H9 (cell line): Measurements from ENCODE around the gene ATP1A4. TPM values are rescaled to one million over a fixed set of nuclear protein-coding genes. Genes with fewer than 3 reads are reported as not detected.

Experiments used
- DNase-seq: peaks from one replicate; pipeline ENCODE4 v3.0.0-alpha.2; 2017
- H2AFZ ChIP-seq: one replicate; pipeline ENCODE4 v1.6.1; 2013; ENCODE audit warnings: mild to moderate bottlenecking, low read length, control low read depth, moderate library complexity
- H2AK5ac ChIP-seq: 2 replicates; pipeline ENCODE4 v1.6.1; 2013; ENCODE audit warnings: low read length, control low read depth, mixed read lengths; ENCODE audit not compliant: insufficient read length
- H2BK120ac ChIP-seq: one replicate; pipeline ENCODE4 v1.6.1; 2013; ENCODE audit warnings: low read depth, mild to moderate bottlenecking, low read length, control low read depth, inconsistent platforms; ENCODE audit not compliant: poor library complexity, severe bottlenecking
- H2BK12ac ChIP-seq: 2 replicates; pipeline ENCODE4 v1.6.1; 2013; ENCODE audit warnings: low read length, control low read depth, mixed read lengths, low read depth; ENCODE audit not compliant: insufficient read length
- H2BK15ac ChIP-seq: 2 replicates; pipeline ENCODE4 v1.6.1; 2013; ENCODE audit warnings: low read depth, low read length, control low read depth
- H2BK20ac ChIP-seq: one replicate; pipeline ENCODE4 v1.6.1; 2013; ENCODE audit warnings: low read depth, mild to moderate bottlenecking, low read length, control low read depth, inconsistent platforms; ENCODE audit not compliant: poor library complexity, severe bottlenecking
- H2BK5ac ChIP-seq: 2 replicates; pipeline ENCODE4 v1.6.1; 2013; ENCODE audit warnings: low read length, control low read depth, mixed read lengths; ENCODE audit not compliant: insufficient read length
- H3K14ac ChIP-seq: 2 replicates; pipeline ENCODE4 v1.6.1; 2013; ENCODE audit warnings: low read length, control low read depth; ENCODE audit not compliant: insufficient read depth
- H3K18ac ChIP-seq: 2 replicates; pipeline ENCODE4 v1.6.1; 2013; ENCODE audit warnings: low read depth, mild to moderate bottlenecking, mixed read lengths, low read length, control low read depth; ENCODE audit not compliant: insufficient read length
- H3K23ac ChIP-seq: 2 replicates; pipeline ENCODE4 v1.6.1; 2013; ENCODE audit warnings: low read length, control low read depth, mixed read lengths, low read depth; ENCODE audit not compliant: insufficient read length
- H3K23me2 ChIP-seq: 2 replicates; pipeline ENCODE4 v1.6.1; 2013; ENCODE audit warnings: low read depth, mild to moderate bottlenecking, mixed read lengths, low read length, control low read depth; ENCODE audit not compliant: insufficient read length, poor library complexity, severe bottlenecking
- H3K27ac ChIP-seq: 2 replicates; pipeline ENCODE4 v1.5.1; 2013; ENCODE audit warnings: low read length, control low read depth, mixed read lengths, low read depth; ENCODE audit not compliant: insufficient read length
- H3K27me3 ChIP-seq: 2 replicates; pipeline ENCODE4 v1.6.1; 2013; ENCODE audit warnings: low read length, control low read depth, inconsistent platforms; ENCODE audit not compliant: insufficient read depth
- H3K4ac ChIP-seq: 2 replicates; pipeline ENCODE4 v1.6.1; 2013; ENCODE audit warnings: low read depth, mild to moderate bottlenecking, control low read depth, inconsistent platforms, low read length, moderate library complexity
- H3K4me1 ChIP-seq: 2 replicates; pipeline ENCODE4 v1.6.1; 2013; ENCODE audit warnings: low read length, control low read depth, inconsistent platforms; ENCODE audit not compliant: insufficient read depth
- H3K4me2 ChIP-seq: 2 replicates; pipeline ENCODE4 v1.6.1; 2013; ENCODE audit warnings: low read length, control low read depth, mixed read lengths; ENCODE audit not compliant: insufficient read length, insufficient read depth
- H3K56ac ChIP-seq: 2 replicates; pipeline ENCODE4 v1.6.1; 2013; ENCODE audit warnings: low read depth, mild to moderate bottlenecking, mixed read lengths, low read length, control low read depth; ENCODE audit not compliant: insufficient read length
- H3K79me1 ChIP-seq: 2 replicates; pipeline ENCODE4 v1.6.1; 2013; ENCODE audit warnings: low read depth, mild to moderate bottlenecking, moderate library complexity, low read length, control low read depth, inconsistent platforms; ENCODE audit not compliant: insufficient read depth, poor library complexity, severe bottlenecking
- H3K79me2 ChIP-seq: 2 replicates; pipeline ENCODE4 v1.6.1; 2013; ENCODE audit warnings: low read length, control low read depth, inconsistent platforms; ENCODE audit not compliant: insufficient read depth
- H3K9ac ChIP-seq: 2 replicates; pipeline ENCODE4 v1.6.1; 2013; ENCODE audit warnings: low read length, control low read depth, mixed read lengths; ENCODE audit not compliant: insufficient read length; ENCODE audit errors: extremely low read depth
- H3K9me3 ChIP-seq: one replicate; pipeline ENCODE4 v1.6.1; 2013; ENCODE audit warnings: low read depth, low read length, inconsistent platforms; ENCODE audit not compliant: control insufficient read depth
- H3T11ph ChIP-seq: one replicate; pipeline ENCODE4 v1.6.1; 2013; ENCODE audit warnings: mild to moderate bottlenecking, low read length, control low read depth, inconsistent platforms
- H4K20me1 ChIP-seq: one replicate; pipeline ENCODE4 v1.6.1; 2013; ENCODE audit not compliant: control insufficient read depth, insufficient read length, insufficient read depth
- H4K5ac ChIP-seq: 2 replicates; pipeline ENCODE4 v1.6.1; 2013; ENCODE audit warnings: low read depth, mild to moderate bottlenecking, mixed read lengths, low read length, control low read depth; ENCODE audit not compliant: insufficient read length
- H4K8ac ChIP-seq: replicated peaks from 2 replicates; pipeline ENCODE4 v1.6.1; 2013; ENCODE audit warnings: low read length, control low read depth, mixed read lengths, low read depth; ENCODE audit not compliant: insufficient read length
- H4K91ac ChIP-seq: 2 replicates; pipeline ENCODE4 v1.6.1; 2013; ENCODE audit warnings: low read depth, mild to moderate bottlenecking, moderate library complexity, mixed read lengths, low read length, control low read depth; ENCODE audit not compliant: insufficient read length
- H3K27ac Mint-ChIP-seq, 3 experiments: 2 replicates in 2 of 3; 3 replicates in 1 of 3; pipeline ENCODE4 v1.8.0; 2020 to 2021; ENCODE audit warnings: mixed read lengths in 3 of 3, mild to moderate bottlenecking in 1 of 3, moderate library complexity in 1 of 3
- H3K27me3 Mint-ChIP-seq: 2 replicates; pipeline ENCODE4 v1.8.0; 2021; ENCODE audit warnings: low read depth, mild to moderate bottlenecking, moderate library complexity, mixed read lengths
- H3K36me3 Mint-ChIP-seq, 3 experiments: 2 replicates in 2 of 3; 3 replicates in 1 of 3; pipeline ENCODE4 v1.8.0; 2020 to 2021; ENCODE audit warnings: low read depth in 3 of 3, mixed read lengths in 3 of 3; ENCODE audit not compliant: insufficient read depth in 1 of 3
- H3K4me1 Mint-ChIP-seq, 2 experiments: 2 replicates each; pipeline ENCODE4 v1.8.0; 2020; ENCODE audit warnings: mixed read lengths in 2 of 2
- H3K4me3 Mint-ChIP-seq, 2 experiments: 2 replicates in 1 of 2; 3 replicates in 1 of 2; pipeline ENCODE4 v1.8.0; 2020 to 2021; ENCODE audit warnings: mild to moderate bottlenecking in 2 of 2, mixed read lengths in 2 of 2, moderate library complexity in 1 of 2
- H3K9me3 Mint-ChIP-seq, 2 experiments: 2 replicates in 1 of 2; 3 replicates in 1 of 2; pipeline ENCODE4 v1.8.0; 2020; ENCODE audit warnings: mild to moderate bottlenecking in 2 of 2, mixed read lengths in 2 of 2, moderate library complexity in 1 of 2
- CTCF ChIP-seq: fragments of 200-600 bp; sonication (generic); conservative IDR thresholded peaks from 3 replicates; pipeline ENCODE4 v1.8.0; 2021; ENCODE audit warnings: antibody characterized with exemption, mild to moderate bottlenecking
- WGBS: extraction: QIAGEN DNeasy Blood & Tissue Kit; methylation state at CpG from one replicate; pipeline ENCODE4 v1.1.7; 2013; ENCODE audit warnings: missing lambda C conversion rate, low lambda C conversion rate, mixed read lengths; ENCODE audit not compliant: insufficient read length; ENCODE audit errors: extremely low coverage; 5-methylcytosine and 5-hydroxymethylcytosine counted together
- total RNA-seq: library from RNA; stranded (reverse); gene quantifications from 2 replicates; pipeline ENCODE4 v1.2.1, GENCODE V29; 2021

Gene ATP1A4
- total RNA-seq, 1 experiment from 2014 or later = 0.20 TPM

- Histone ChIP-seq H3K79me1 (no peaks in the 10 kb centered on the region), H3K9ac (no peak overlapping the region), H3K23me2 (no peaks in the 10 kb centered on the region), H3K14ac (no peak overlapping the region), H3K23ac (no peak overlapping the region), H2AK5ac (no peak overlapping the region), H2BK20ac (no peak overlapping the region), H4K8ac (no peak overlapping the region), H2BK120ac (no peak overlapping the region), H3K9me3 (no peaks in the 10 kb centered on the region), H3K18ac (no peak overlapping the region), H3K4ac (no peak overlapping the region), H3K4me2 (no peak overlapping the region), H2BK12ac (no peak overlapping the region), H2BK5ac (no peak overlapping the region), H4K5ac (no peak overlapping the region), H2BK15ac (no peak overlapping the region), H4K20me1 (no peaks in the 10 kb centered on the region), H3K56ac (no peak overlapping the region), H2AFZ (no peak overlapping the region), H3K27me3 (no peaks in the 10 kb centered on the region), H3K4me1 (peaks cover 23% of the 10 kb centered on the region; the same call in 1 of the 2 replicates), H3K27ac (no peak overlapping the region), H4K91ac (no peak overlapping the region), H3K79me2 (no peaks in the 10 kb centered on the region), H3T11ph (no peak overlapping the region)
- no peaks in the 10 kb centered on the region; a peak in 1 of 5 replicates for H3K9me3 Mint-ChIP-seq
- DNase-seq = no peak
- H3K36me3 Mint-ChIP-seq = no peaks in the 10 kb centered on the region; a peak in 1 of 7 replicates
- peaks cover 51 to 59% of the 10 kb centered on the region in 2 experiments for H3K4me1 Mint-ChIP-seq
- peak; percentile 59 for TF ChIP-seq CTCF
- H3K27ac Mint-ChIP-seq = peak overlapping the region in 2 of 3 experiments; percentile 18 to 90; a peak in 2 of 7 replicates
- H3K4me3 Mint-ChIP-seq = no peak overlapping the region
- H3K27me3 Mint-ChIP-seq = peaks cover 52% of the 10 kb centered on the region
- no CpG with 5 or more reads among the region's 6 CpGs for WGBS
These were observed 16.2 kb downstream of the ATP1A4 start for GRCh38 chr1:160167580-160167979.
